GM19438 (cell line): ENCODE measurements around the gene ADGRL1.
"Not testable (repeated sequence)": the region's sequence is repeated elsewhere in the genome, so short reads cannot be mapped to it uniquely, and the experiment has no call there.

ENCODE experiments used
- ATAC-seq: cut with Tn5 transposase; IDR thresholded peaks from one replicate; pipeline ENCODE4 v1.9.1; 2021; ENCODE audit warnings: low read depth; ENCODE audit not compliant: unreplicated experiment

The ADGRL1 gene

DNA sequence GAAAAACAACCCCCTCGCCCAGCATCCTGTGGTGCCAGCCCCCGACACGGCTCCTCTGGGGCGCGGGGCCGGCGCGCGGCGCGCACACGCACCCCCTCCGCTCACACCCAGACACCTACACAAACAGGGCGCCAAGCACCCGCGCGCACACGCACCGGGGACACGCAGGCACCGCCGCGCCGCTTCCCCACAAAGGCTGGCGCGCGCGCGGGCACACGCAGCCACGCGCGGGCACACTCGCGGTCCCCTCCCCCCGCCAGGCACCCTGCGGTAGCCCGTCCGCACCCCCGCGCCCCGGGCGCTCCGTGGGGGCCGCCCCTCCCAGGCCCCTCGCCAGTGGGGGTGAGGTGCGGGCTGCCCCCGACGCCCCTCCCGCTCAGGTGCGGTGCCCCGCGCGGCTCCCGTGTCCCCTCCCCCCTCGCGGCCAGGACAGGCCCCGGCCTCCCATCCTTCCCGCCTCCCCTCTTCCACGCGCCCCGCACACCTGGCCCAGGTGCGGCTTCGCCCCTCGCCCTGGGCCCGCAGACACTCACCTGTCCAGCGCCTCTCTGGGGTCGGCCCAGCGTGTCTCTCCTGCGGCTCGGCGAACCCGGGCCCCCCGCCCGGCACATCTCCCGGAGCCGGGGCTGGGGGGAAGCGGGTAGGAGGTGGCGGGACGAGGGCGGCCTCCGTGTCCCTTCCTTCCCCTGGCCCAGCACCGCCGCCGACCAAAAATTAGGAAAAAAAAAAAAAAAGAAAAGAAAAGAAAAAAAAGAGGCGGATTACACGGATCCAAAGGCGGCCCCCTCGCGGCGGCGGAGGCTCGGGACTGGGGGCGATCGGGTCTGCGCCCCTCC, at the start of gene ADGRL1:
TSS of gene ADGRL1 (minus strand) at position 718 of the 836 bp plus-strand sequence. CDS start 22,567 bp downstream, outside the sequence.
- not testable (repeated sequence) for ATAC-seq

DNA sequence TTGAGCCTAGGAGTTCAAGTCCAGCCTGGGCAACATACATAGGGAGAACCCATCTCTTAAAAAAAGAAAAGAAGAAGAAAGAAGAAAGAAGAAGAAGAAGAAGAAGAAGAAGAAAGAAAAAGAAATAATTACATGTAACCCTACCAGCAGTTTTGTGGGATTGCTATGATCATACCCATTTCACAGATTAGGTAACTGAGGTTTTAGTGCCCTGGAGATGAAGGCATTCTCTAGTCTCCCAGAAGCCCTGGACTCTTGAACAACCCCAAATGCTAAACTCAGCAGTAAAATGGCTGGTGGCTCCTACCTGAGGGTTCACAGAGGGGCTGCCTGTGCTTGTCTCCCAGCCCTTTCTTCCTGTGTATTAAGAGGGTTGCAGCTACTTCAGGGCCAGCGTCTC, 49.3 kb upstream of the ADGRL1 start:
- not testable (repeated sequence) for ATAC-seq

DNA sequence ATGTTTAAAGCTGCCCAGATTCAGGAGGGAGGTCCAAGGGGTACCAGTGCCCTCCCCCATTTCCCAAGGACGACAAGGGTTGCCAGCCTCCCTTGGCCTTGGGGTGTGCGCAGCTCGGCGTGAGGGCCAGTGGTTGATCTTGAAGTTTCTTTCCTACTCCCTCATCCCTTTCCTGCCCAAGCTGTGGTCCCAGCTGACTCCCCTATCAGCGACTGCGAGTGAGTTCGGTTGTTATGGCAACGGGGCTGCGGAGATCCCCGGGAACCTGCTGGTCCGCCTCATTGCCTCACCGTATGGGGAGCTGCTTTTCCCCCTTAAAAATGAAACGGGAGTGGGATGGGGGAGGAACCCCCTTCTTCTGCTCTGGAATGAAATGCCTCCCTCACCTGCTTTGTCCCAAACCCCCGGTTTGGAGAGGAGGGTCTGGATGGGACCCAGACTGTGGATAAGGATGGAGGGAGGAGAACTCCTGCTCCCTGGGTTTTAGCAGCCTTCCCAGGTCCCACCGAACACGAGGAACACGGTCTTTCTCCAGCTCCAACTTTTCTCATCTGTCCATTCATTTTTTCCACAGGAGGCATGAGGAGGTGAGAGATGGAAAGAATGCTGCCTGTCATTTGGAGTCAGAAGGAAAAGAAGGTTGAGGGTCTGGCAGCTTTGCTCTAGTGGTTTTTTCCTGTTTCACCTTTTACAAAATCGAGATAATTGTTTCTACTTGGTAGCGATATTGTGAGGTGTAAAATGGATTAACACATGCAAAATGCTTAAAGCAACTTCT, 48.0 kb upstream of the ADGRL1 start:
- not testable (repeated sequence) for ATAC-seq

DNA sequence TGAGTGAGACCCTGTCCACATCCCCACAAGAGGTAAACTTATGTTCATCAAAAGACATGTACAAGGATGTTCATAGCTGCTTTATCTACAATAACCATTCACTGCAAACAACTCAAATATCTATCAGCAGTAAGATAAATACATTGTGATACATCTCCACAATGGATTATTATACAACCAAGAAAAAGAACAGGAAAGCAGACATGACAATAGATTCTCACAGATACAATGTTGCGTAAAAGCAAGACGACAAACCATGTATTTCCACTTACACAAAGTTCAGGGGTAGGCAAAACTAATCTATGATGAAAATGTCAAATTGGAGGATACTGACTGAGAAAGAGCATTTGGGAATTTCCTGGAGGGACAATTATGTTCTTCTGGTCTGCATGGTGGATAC, 46.2 kb upstream of the ADGRL1 start:
- not testable (repeated sequence) for ATAC-seq

DNA sequence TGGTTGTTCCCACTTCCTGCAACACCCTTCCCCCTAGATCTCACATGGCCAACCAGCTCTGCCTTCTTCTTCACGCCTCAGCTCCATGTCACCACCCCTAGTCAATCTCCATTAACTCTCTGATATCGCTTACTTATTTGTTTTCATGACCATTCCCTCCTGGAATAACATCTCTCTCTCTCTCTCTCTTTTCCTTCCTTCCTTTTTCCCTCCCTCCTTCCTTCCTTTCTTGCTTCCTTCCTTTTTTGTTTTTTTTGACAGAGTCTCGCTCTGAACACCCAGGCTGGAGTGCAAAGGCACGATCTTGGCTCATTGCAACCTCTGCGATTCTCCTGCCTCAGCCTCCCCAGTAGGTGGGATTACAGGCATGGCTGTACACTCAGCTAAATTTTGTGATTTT, 44.9 kb upstream of the ADGRL1 start:
- ATAC-seq, result no peak

DNA sequence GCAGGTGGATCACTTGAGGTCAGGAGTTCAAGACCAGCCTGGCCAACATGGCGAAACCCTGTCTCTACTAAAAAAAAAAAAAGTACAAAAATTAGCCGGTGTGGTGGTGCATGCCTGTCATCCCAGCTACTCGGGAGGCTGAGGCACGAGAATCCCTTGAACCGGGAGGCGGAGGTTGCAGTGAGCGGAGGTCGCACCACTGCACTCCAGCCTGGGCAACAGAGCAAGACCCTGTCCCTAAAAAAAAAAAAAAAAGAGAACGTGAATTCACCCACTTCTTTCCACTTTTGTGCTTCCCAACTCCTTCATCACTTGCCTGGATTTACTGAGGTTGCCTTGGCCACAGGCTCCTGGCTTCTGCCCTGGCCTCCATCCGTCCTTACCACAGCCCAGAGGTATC, 44.3 kb upstream of the ADGRL1 start:
- not testable (repeated sequence) for ATAC-seq

DNA sequence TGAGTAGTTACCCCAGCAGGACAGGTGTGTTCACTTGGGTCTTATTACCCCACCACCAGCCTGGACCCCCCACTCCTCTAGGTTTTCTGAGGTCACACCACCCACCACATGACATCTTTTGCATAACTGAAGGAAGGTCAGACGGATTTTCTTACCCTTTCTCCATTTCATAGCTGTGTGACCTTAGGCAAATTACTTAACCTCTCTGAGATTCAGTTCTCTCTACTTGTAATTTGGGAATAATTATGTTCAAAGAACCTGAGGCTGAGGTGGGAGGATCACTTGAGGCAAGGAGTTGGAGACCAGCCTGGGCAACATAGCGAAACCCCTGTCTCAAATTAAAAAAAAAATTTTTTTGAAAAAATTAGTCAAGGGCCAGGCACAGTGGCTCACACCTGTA, 43.9 kb upstream of the ADGRL1 start:
- not testable (repeated sequence) for ATAC-seq

DNA sequence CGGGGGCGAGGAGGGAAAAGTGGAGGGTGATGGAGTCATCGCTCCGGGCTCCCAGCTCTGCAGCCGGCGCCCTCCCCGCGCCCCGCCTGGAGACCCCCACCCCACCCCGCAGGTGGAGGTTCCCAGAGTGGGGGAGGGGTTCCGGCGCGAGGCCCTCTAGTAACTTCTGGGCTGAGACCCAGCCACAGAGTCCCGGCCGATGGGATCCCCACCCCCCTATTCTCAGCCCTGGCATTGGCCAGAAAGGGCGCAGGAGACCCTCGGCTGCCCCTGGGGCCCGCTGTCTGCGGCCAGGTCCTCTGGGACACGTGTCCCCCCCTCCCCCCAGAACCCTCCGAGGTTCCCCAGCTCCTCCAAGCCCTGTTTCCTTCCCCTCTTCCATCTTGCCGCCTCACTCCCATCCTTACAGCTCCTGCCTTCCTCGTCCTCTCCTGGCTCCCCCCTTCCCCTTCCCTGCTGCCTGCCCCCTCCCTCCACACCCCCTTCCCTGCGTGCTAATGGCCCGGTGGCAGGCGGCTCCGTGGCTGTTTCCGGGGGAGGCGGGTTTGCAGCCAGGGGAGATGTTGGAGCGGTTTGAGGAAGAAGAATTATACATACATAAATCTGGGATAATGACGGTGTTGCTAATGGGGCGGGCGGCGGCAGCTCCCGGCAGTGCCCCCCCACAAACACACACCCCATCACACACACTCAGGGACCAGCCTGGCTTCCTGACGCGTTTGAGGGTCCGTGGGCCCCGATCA, 43.2 kb upstream of the ADGRL1 start:
- not testable (repeated sequence) for ATAC-seq

DNA sequence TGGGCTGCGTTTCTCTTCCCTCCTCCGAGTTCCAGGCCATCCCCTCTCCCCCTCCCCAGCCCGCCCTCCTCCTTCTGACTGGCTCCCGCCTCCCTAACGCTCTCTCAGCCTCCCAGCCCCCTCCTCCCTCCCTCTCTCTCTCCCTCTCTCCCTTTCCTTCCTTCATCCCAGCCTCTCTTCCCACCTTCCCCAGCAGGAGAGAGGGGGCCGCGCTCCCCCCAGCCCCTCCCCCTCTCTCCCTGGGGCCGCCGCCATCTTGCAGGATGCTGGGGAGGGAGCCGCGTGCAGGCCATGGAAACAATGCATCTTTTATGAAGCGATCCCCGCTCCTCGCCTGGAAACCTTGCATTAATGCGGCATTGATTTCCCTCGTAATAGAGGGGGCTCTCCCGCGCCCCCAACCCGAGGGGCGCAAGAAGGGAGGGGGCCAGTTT, 42.6 kb upstream of the ADGRL1 start:
- no peak for ATAC-seq

DNA sequence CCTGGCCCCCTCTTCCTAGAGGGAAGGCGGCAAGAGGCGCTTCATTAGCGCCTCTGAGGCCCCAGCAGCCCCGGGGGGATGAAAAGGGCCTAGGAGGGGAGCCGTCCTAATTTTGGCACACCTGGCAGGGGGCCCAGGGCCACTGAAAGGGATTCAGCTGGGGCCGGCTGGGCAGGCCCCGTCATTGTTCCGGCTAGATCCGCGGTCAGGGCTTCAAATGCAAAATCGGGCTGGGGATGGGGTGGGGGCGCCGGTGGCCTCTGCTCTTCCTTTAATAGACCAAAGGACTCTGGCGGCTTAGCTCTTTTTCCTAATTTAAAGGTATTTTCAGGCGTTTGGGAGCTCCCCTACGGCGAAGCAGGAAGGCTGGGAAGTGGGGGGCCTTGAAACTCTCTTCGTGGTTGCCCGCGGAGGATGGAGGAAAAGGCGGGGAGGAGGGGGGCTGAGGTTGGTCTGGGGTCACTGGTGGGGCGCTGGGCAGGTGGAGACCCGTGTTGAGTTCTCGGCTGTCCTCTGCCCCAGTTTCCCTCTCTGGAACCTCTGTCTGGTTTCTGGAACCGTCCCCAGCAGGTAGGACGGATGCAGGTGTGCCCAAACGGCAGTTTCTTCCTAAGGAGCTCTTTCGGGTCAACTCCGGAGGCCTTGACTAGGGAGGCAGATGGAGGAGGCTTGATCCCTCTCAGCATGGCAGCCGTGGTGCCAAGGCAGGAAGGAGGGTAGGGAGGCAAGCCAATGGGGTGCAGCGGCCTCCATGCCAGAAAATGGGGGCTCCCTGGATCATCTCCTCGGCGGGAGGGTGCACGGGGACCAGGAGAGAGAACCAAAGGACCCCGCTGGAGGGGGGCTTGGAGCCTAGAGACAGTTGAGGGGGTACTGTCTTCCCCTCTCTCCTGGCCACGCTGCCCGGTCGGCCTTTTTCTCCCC, 41.8 kb upstream of the ADGRL1 start:
- ATAC-seq, result not testable (repeated sequence)

DNA sequence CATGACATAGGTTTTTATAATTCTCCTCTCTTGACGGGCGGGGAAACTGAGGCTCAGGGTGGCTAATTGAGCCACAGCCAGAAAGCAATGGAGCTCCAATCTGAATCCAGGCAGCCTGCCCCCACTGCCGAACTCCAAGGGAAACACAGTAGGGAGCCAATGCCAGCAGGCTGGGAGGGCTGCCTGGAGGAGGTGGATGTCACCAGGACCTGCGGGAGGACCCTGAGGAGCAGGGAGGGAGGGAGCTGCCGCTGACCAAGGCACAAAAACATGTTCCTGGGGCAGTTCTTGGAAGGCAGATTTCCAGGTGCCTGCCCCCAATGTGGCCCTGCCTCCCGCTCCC, 41.2 kb upstream of the ADGRL1 start:
- ATAC-seq, result not testable (repeated sequence)

DNA sequence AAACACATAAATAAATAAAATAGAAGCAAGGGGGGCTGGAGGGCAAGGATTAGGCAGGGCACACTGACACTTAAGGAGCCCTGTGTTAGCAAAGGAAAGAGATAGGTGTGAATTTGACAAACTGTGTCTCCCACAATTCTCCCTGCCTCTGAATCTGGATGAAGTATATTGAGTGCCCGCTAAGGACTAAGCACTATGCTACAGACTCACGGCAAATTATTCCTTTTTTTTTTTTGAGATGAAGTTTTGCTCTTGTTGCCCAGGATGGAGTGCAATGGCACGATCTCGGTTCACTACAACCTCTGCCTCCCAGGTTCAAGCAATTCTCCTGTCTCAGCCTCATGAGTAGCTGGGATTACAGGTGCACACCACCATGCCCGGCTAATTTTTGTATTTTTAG, 38.4 kb upstream of the ADGRL1 start:
- ATAC-seq, result not testable (repeated sequence)

DNA sequence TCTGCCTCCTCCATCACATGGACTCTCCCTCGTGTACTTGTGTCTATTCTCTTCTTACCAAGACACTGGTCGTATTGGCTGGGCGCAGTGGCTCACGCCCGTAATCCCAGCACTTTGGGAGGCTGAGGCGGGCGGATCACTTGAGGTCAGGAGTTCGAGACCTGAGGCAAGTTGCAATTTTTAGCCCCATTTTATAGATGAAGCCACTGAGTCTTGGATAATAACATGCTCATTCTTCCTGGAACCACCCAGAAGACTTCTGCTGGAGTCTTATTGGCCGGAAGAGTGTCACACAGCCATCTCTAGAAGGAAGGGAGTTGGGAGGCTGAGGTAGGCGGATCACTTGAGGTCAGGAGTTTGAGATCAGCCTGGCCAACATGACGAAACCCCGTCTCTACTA, 37.7 kb upstream of the ADGRL1 start:
- ATAC-seq, result not testable (repeated sequence)

DNA sequence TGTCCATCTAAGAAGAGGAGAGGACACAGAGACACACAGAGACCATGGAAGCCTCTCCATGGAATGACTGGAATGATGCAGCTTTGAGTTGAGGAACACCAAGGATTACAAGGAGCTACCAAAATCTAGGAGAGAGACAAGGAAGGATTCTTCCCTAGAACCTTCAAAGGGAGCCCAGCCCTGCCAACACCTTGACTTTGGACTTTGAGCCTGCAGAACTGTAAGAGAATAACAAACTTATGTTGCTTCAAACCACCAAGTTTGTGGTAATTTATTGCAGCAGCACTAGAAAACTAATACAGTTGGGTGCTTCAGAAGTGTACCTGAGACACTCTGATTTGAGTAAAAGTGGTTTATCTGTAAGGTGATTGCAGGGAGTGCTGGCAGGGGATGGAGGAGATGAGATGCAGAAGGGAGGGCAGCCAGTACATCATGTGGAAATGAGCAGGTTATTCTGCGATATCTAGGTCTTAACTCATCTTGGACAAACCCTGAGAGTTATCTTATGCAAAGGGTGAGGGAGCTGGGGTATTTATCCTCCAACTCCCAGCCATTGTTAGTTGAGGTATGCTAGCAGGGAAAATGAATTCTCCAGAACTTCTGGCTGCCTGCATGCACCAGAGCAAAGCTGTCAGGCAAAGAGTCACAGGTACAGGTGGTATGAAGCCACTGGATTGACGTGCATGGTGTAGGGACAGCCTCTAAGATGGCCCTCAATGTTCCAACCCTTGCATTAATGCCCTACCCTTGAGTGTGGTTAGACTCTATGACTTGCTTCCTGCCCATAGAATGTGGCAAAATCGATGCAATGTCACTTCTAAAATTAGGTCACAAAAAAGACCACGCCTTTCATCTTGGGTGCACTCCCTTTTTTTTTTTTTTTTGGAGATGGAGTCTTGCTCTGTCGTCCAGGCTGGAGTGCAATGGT, 31.3 kb upstream of the ADGRL1 start:
- ATAC-seq, result no peak

DNA sequence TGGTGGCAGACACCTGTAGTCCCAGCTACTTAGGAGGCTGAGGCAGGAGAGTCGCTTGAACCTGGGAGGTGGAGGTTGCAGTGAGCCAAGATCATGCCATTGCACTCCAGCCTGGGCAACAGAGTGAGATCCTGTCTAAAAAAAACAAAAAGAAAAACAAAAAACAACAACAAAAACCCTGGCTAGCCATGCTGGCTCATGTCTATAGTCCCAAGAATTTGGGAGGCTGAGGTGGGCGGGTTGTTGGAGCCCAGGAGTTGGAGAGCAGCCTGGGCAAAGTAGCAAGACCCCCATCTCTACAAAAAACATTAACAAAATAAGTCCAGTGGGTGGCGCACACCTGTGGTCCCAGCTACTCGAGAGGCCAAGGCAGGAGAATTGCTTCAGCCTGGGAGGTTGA, 27.0 kb upstream of the ADGRL1 start:
- not testable (repeated sequence) for ATAC-seq

DNA sequence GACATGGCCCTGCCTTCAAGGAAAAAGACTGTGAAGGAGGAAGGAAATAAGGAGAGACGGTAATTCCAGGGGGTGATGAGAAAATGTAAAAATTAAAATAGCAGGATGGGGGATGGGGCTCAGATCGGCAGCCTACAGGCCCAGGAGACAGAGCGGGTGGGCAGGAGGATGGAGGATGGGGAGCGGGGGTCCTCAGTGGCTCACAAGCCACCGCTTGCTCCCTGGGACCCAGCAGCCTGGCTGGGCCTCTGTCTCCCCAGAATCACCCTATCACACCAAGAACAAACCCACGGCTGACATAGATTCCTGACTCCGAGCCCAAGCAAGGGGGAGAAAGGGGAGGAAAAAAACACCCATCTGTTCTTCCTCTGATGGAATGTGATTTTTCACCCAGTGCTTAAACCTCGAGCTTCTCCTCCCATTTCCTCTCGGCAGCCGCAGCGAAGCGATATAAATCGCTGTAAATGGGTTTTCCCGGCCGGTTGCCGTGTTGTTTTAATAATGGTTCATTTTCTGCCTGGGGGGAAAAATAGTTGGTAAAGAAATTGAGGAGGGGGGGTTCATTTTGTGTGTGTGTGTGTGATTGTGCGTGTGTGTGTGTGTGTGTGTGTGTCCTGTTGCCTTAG, 22.6 kb upstream of the ADGRL1 start:
- not testable (repeated sequence) for ATAC-seq

DNA sequence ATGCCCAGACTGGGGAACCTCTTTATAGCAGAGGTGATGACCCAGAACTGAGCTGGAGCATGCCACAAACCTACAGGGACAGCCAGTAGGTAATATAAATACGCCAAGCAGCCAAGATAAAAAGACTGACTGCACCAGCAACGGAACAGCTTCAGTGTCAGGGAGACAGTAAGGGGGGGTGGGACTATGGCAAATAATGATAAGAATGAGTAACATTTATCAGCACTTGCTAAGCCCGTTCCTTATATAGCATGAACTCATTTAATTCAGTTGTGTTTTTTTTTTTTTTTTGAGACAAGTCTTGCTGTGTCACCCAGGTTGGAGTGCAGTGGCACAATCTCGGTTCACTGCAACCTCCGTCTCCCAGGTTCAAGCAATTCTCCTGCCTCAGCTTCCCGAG, 20.5 kb upstream of the ADGRL1 start:
- ATAC-seq, result not testable (repeated sequence)

DNA sequence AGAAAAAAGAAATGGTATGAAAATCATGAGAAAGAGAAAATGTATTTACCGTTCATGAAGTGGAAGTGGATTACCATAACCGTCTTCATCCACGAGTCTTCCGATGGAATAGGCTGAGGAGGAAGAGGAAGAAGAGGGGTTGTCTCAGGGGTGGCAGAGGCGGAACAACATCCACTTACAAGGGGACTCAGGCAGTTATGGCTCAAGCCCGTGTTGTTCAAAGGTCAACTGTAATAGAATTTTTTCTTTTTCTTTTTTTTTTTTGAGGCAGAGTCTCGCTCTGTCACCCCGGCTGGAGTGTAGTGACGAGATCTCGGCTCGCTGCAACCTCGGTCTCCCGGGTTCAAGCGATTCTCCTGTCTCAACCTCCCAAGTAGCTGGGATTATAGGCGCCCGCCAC, 16.9 kb upstream of the ADGRL1 start:
- no peak for ATAC-seq
